HG03565 (cell line): ENCODE results near the gene PIGZ.

Source experiments
- ATAC-seq: cut with Tn5 transposase; IDR thresholded peaks from one replicate; pipeline ENCODE4 v1.9.1; 2021; ENCODE audit warnings: mild to moderate bottlenecking, moderate library complexity; ENCODE audit not compliant: unreplicated experiment

Gene PIGZ

GRCh38 chr3:196968233-196969133, at the start of gene PIGZ:
TSS of gene PIGZ (minus strand) at chr3:196968833. CDS start at chr3:196952031, 16,802 bp downstream.
- ATAC-seq: peak; percentile 41

GRCh38 chr3:197017003-197017402, 48.4 kb upstream of the PIGZ start:
- ATAC-seq: no peak

GRCh38 chr3:197015790-197016736, 47.4 kb upstream of the PIGZ start:
- ATAC-seq: no peak

GRCh38 chr3:197014942-197015575, 46.4 kb upstream of the PIGZ start:
- no peak for ATAC-seq

GRCh38 chr3:197014024-197014423, 45.4 kb upstream of the PIGZ start:
- ATAC-seq: no peak

- ATAC-seq: no peak
Measured at GRCh38 chr3:197012540-197012883, 43.9 kb upstream of the PIGZ start.

GRCh38 chr3:197011780-197012539, 43.3 kb upstream of the PIGZ start:
- no peak for ATAC-seq

- no peak for ATAC-seq
Measured at GRCh38 chr3:197010556-197011351, 42.1 kb upstream of the PIGZ start.

GRCh38 chr3:197009532-197010019, 40.9 kb upstream of the PIGZ start:
- ATAC-seq: no peak

GRCh38 chr3:197008436-197009209, 40.0 kb upstream of the PIGZ start:
- ATAC-seq: no peak

- ATAC-seq: no peak
Measured at GRCh38 chr3:197007953-197008352, 39.3 kb upstream of the PIGZ start.

GRCh38 chr3:197007296-197007940, 38.8 kb upstream of the PIGZ start:
- ATAC-seq: no peak

- ATAC-seq: no peak
Measured at GRCh38 chr3:197006860-197007259, 38.2 kb upstream of the PIGZ start.

GRCh38 chr3:197006446-197006845, 37.8 kb upstream of the PIGZ start:
- ATAC-seq: no peak

GRCh38 chr3:197003461-197004385, 35.1 kb upstream of the PIGZ start:
- ATAC-seq: no peak

GRCh38 chr3:197002701-197003454, 34.2 kb upstream of the PIGZ start:
- peak; percentile 56 for ATAC-seq
